ENCODE measurements around the gene PHACTR1.
"Not testable (repeated sequence)": the region's sequence is repeated elsewhere in the genome, so short reads cannot be mapped to it uniquely, and the experiment has no call there.

Gene PHACTR1

DNA sequence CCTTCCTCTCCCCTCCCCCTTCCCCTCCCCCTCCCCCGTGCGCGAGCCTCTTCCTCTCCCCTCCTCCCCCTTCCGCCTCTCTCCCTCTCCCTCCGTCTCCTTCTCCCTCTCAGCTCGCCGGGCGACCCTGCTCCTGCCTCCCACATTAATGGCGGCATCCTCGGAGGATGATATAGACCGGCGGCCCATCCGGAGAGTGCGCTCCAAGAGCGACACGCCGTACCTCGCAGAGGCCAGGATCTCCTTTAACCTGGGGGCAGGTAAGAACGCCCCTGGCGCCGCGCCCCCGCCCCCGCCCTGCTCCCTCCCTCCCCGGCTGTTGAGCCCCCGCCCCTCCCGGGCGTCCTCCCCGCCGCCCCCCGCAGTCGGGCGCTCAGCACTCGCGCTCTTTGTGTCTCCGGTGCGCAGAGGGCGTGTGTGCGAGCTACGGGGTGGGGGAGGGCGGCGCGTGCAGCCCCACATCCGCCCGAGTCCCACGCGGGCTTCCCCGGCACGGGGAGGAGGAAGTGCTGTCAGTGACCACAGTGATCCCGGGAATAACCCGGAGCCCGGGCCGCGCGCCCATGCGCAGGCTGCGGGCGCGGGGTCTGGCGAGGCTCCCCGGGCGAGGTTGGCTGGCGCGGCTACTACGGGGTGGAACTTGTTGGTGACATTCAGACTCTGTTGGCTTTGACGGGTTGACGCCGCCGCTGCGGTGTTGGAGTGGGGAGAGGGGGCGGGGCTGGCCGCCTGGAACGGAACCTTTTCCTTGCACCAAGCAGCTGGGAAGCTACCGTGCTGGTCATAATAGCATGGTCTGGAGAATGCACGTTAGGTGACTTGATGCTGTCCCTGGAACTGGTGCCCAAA, 33.2 kb downstream of the PHACTR1 start:
- no peak for DNase-seq (ENCODE audit: low read depth in 2 of 2)

GRCh38 chr6:12750416-12750815, 33.8 kb downstream of the PHACTR1 start:
- no peak for DNase-seq (ENCODE audit: low read depth in 2 of 2)

DNA sequence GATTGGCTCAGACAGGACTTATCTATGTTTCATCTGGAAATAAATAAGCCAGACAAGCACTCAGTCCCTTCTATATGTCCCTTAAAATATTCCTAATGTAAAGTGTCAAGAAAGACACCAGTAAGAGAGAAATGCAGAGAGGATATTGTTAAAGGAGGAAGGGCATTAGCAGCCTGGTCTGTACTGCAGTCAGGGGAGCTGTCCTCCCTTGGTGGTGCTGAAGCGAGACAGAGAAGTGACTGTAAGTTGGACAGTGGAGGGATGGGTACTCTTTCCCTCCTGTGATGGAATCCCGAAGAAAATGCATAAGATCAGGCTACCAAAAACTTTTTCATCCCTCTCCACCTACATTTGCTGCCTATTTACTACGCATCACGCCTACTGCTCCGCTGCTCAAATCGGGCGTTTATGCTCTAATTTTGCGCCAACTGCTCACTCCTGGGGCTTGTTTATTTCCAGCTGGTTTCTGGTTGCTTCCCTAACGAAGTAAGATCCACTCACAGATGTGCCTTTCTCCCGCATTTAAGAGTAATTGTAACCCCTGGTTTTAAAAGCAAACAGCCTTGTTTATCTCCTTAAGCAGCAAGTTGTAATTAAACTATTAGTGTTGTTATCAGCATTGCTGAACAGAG, 35.2 kb downstream of the PHACTR1 start:
- DNase-seq (ENCODE audit: low read depth in 2 of 2): no peak

- DNase-seq (ENCODE audit: low read depth in 2 of 2): no peak
Observed at GRCh38 chr6:12753036-12753435, 36.5 kb downstream of the PHACTR1 start.

DNA sequence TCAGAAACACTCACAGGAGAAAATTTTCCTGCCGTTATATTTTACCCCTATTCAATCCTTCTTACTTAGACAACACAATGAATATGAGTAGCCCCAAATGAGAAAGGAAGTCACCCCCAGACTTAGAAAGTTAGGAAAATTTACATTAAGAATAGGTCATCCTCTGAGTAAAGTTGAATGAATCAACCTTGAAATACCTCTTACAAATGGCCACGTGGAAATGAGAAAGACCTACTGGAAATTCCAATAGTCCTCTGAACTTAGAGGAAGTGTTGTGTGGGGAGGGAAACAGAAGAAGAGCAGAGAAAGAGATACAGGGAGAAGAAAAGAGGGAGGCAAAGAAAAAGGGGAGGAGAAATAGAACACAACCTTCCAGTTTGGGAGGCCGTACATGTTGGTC, 43.7 kb downstream of the PHACTR1 start:
- no peak for DNase-seq (ENCODE audit: low read depth in 2 of 2)

GRCh38 chr6:12760911-12761310, 44.3 kb downstream of the PHACTR1 start:
- DNase-seq (ENCODE audit: low read depth in 2 of 2): no peak

GRCh38 chr6:12761376-12762115, 45.0 kb downstream of the PHACTR1 start:
- DNase-seq (ENCODE audit: low read depth in 2 of 2): no peak

- not testable (repeated sequence) for DNase-seq (ENCODE audit: low read depth in 2 of 2)
Observed at GRCh38 chr6:12762731-12763434, 46.3 kb downstream of the PHACTR1 start.

DNA sequence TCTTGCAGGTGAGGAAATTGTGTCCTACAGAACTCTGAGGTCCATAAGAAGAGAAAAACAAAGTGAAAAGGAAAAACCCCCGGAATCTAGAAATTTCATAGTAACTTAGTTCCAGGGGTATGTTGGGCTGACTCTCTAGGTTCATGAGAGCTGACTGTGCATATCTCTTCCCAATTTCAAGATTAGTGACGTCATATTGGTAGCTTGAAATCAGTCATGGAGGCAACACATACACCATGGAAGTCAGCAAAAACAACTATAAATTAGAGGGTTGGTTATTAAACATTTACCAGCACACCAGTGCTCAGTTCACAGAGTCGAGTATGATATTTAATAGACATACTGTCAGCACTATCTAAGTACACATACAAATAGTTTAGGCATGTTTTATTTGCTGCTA, 49.8 kb downstream of the PHACTR1 start:
- no peak for DNase-seq (ENCODE audit: low read depth in 2 of 2)

- DNase-seq (ENCODE audit: low read depth in 2 of 2): no peak
Observed at GRCh38 chr6:12767016-12767415, 50.4 kb downstream of the PHACTR1 start.

GRCh38 chr6:12769556-12770256, 53.1 kb downstream of the PHACTR1 start:
- DNase-seq (ENCODE audit: low read depth in 2 of 2): no peak

DNA sequence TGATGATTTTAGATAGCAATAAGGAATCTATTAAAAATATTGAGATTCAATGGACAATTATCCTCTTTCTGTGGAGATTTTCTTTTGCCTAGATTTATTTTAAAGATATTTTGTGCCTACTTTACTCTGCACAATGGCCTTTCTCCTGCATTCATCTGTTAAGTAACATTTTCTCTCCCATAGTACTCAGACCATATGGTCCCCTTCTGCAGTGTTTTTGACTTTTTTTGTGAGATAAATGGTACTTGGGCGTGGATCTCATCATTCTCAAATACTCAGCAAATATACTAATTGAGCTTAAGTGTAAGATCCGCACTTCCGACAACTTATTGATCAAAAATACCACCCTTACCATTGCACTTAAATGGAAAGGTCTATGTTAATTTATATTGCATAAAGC, 55.8 kb downstream of the PHACTR1 start:
- no peak for DNase-seq (ENCODE audit: low read depth in 2 of 2)

DNA sequence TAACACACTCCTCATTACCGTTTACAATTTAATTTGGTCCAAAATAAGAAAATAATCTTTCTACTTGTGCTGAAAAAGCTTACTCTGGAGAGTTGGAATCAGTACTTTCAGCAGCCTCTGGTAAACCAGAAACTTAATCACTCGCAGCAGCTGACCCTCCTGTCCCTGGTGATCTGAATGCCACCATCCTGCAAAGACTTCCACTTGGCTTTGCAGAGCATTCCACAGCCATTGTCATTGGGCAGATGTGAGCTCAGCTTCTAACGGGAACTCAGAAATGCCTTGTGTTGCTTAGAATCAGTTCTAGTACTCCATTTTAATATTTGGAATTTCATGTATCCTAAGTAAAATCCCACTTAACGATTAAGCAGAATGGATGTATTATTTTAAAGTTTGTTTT, 59.7 kb downstream of the PHACTR1 start:
- no peak for DNase-seq (ENCODE audit: low read depth in 2 of 2)

GRCh38 chr6:12779772-12780171, 63.2 kb downstream of the PHACTR1 start:
- DNase-seq (ENCODE audit: low read depth in 2 of 2): no peak

DNA sequence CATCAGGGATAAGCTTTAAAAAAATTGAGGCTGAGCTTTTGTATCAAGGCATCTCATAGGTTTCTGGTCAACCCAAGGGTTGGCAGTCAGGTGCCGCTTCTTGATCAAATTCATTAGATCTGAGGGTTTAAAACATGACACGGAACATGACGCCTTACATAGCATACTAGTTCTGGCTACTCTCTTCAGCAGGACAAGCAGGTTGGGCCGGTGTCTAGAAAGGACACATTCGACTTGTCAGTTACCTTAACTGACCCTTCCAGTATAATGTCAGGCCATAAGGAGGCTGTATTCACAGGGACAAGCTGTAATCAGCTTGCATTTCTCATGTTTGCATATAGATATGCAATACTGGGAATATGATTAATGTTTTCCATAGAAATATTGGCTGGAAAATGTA, 65.6 kb downstream of the PHACTR1 start:
- DNase-seq (ENCODE audit: low read depth in 2 of 2): no peak

DNA sequence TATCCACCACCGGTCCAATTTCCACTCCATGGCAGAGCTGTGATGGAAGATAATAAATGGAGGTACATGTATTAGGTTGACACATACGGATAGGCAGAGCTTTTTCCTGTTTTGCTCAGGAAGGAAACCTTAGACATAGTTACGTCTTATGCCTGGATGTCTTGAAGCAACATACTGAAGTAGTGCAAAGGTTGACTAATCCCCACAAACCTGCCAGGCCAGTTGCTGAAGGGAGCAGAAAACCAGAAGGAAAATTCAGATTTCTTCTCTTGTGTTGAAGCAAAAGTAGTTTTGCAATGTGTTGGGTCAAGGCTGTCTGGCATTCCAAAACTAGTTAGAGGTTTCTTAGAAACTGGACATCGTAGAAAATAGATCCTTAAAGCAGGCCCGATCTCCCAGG, 68.7 kb downstream of the PHACTR1 start:
- DNase-seq (ENCODE audit: low read depth in 2 of 2): no peak

GRCh38 chr6:12785921-12786320, 69.4 kb downstream of the PHACTR1 start:
- no peak for DNase-seq (ENCODE audit: low read depth in 2 of 2)

DNA sequence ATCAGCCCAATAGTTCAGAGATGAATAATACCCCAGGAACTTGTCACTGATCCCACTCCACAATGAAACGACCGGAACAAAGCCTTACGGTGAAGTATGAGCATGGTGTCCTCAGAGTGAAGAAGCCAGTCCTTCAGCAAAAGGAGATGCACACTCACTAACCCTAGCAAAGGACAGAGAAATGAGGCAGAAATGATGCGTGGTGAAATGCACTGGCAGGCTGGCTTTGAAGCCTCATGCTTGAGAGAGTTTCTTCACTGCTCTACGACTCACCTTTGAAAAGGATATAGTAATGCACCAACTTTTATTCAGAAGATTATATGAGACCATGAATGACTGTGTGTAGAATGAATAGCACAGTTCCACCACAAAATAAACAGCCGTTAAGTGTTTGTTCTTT, 74.8 kb downstream of the PHACTR1 start:
- DNase-seq (ENCODE audit: low read depth in 2 of 2): no peak

- no peak for DNase-seq (ENCODE audit: low read depth in 2 of 2)
Observed at GRCh38 chr6:12798326-12798725, 81.8 kb downstream of the PHACTR1 start.

DNA sequence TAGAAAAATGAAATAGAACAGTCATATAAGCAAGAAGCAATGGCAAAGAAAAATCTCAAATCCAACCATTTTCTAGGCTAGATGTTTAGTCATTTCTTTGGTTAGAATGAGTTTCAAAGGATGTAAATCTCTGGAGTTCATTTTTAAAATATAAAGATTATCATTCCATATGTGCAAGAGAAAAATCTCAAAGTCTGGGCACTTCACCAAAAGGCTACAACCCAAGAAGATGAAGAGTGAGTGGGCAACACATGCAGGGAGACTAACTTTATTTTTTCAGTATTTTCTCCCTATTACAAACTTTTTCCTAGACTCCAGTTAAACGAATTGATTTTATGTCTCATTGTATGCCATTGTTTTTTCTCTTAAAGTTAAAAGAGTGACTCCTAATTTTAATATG, 83.6 kb downstream of the PHACTR1 start:
- DNase-seq (ENCODE audit: low read depth in 2 of 2): no peak

- no peak for DNase-seq (ENCODE audit: low read depth in 2 of 2)
Observed at GRCh38 chr6:12801141-12801540, 84.6 kb downstream of the PHACTR1 start.
